Measurements from ENCODE around the gene BAX. TPM values are rescaled to one million over a fixed set of nuclear protein-coding genes. Genes with fewer than 3 reads are reported as not detected.

The BAX gene
- total RNA-seq, 1 donor from 2014 or later, result 25.5 TPM

GRCh38 chr19:48950830-48951519 lies 3.7 kb upstream of the BAX start:
- no peak for TF ChIP-seq CTCF (IDR thresholded peaks at IDR 0.05; ENCODE audit: borderline replicate concordance)
- Histone ChIP-seq H3K9me3 (replicated peaks) (no peaks in the 10 kb centered on the region), H3K4me1 (peaks cover 19% of the 10 kb centered on the region), H3K27me3 (ENCODE audit: low read depth) (no peaks in the 10 kb centered on the region), H3K27ac (replicated peaks) (no peak overlapping the region), H3K36me3 (no peaks in the 10 kb centered on the region), H3K4me3 (no peak overlapping the region)
- no peak for DNase-seq
- intact Hi-C loops (cut with micrococcal nuclease), result loop anchor here (10.0 kb wide), 1 partner anchor 46 kb away; the partner anchor contains the start of gene NUCB1

- Histone ChIP-seq H3K9me3 (replicated peaks) (no peaks in the 10 kb centered on the region), H3K36me3 (peaks cover 3% of the 10 kb centered on the region), H3K4me1 (peaks cover 24% of the 10 kb centered on the region), H3K27ac (replicated peaks) (no peak overlapping the region), H3K27me3 (ENCODE audit: low read depth) (no peaks in the 10 kb centered on the region), H3K4me3 (no peak overlapping the region)
- intact Hi-C loops (cut with micrococcal nuclease), result loop anchor here (10.0 kb wide), 1 partner anchor 48 kb away; the partner anchor contains the start of gene NUCB1
- no peak for TF ChIP-seq CTCF (IDR thresholded peaks at IDR 0.05; ENCODE audit: borderline replicate concordance)
- no peak for DNase-seq
Measured at GRCh38 chr19:48953141-48953540, 1.5 kb upstream of the BAX start.

- intact Hi-C loops (cut with micrococcal nuclease), result loop anchor here (10.0 kb wide), 1 partner anchor 49 kb away; the partner anchor contains the start of gene NUCB1
- Histone ChIP-seq H3K27ac (replicated peaks) (peak overlapping the region; percentile 92), H3K4me1 (peaks cover 24% of the 10 kb centered on the region), H3K36me3 (peaks cover 3% of the 10 kb centered on the region), H3K27me3 (ENCODE audit: low read depth) (no peaks in the 10 kb centered on the region), H3K4me3 (peak overlapping the region; percentile 98), H3K9me3 (replicated peaks) (no peaks in the 10 kb centered on the region)
- TF ChIP-seq CTCF (IDR thresholded peaks at IDR 0.05; ENCODE audit: borderline replicate concordance), result no peak
- DNase-seq, result no peak
Measured at GRCh38 chr19:48953990-48954594, 583 bp upstream of the BAX start.

GRCh38 chr19:48955308-48955958 lies 758 bp downstream of the BAX start:
- intact Hi-C loops (cut with micrococcal nuclease), result loop anchor here (10.0 kb wide), 1 partner anchor 51 kb away; the partner anchor contains the start of gene NUCB1
- Histone ChIP-seq H3K9me3 (replicated peaks) (no peaks in the 10 kb centered on the region), H3K4me1 (peaks cover 24% of the 10 kb centered on the region), H3K4me3 (peak overlapping the region; percentile 98), H3K27me3 (ENCODE audit: low read depth) (no peaks in the 10 kb centered on the region), H3K36me3 (peaks cover 3% of the 10 kb centered on the region), H3K27ac (replicated peaks) (peak overlapping the region; percentile 92)
- no peak for TF ChIP-seq CTCF (IDR thresholded peaks at IDR 0.05; ENCODE audit: borderline replicate concordance)
- no peak for DNase-seq

GRCh38 chr19:48958006-48958405 lies 3.3 kb downstream of the BAX start:
- Histone ChIP-seq H3K4me3 (no peak overlapping the region), H3K27me3 (ENCODE audit: low read depth) (no peaks in the 10 kb centered on the region), H3K36me3 (peaks cover 3% of the 10 kb centered on the region), H3K9me3 (replicated peaks) (no peaks in the 10 kb centered on the region), H3K4me1 (peaks cover 31% of the 10 kb centered on the region), H3K27ac (replicated peaks) (no peak overlapping the region)
- no peak for DNase-seq
- intact Hi-C loops (cut with micrococcal nuclease), result loop anchor here (10.0 kb wide), 1 partner anchor 53 kb away; the partner anchor contains the start of gene NUCB1
- no peak for TF ChIP-seq CTCF (IDR thresholded peaks at IDR 0.05; ENCODE audit: borderline replicate concordance)

Data from left ventricle myocardium inferior (tissue), 1 donor.